Lower leg skin (tissue), 3 donors: ENCODE data around the gene POLD3.

ENCODE experiments used
- CTCF ChIP-seq, 3 donors: fragments of 450-650 bp; IDR thresholded peaks; one replicate each; pipeline ENCODE4 v1.5.1; 2016; ENCODE audit warnings: antibody characterized with exemption in 3 of 3, mild to moderate bottlenecking in 3 of 3, moderate library complexity in 2 of 3
- POLR2A ChIP-seq, 2 donors: fragments of 450-650 bp; IDR thresholded peaks; one replicate each; pipeline ENCODE4 v1.6.1; 2016 to 2017; ENCODE audit warnings: antibody characterized with exemption in 2 of 2, mild to moderate bottlenecking in 1 of 2, moderate library complexity in 1 of 2

GRCh38 chr11:74648894-74649293, 56.5 kb downstream of the POLD3 start:
- TF ChIP-seq CTCF (IDR thresholded peaks at IDR 0.05) (no peak), POLR2A (IDR thresholded peaks at IDR 0.05) (no peak)
